Erythroblast (primary cell): ENCODE results near the gene CORIN.

Source experiments
- GATA1 ChIP-seq: IDR thresholded peaks from 2 replicates; pipeline ENCODE4 v1.6.1; 2011; ENCODE audit warnings: low read depth, mild to moderate bottlenecking, control low read depth, low read length, moderate library complexity
- POLR2A ChIP-seq: IDR thresholded peaks from 2 replicates; pipeline ENCODE4 v1.6.1; 2011; ENCODE audit warnings: mild to moderate bottlenecking, low read length

- TF ChIP-seq POLR2A (no peak), GATA1 (no peak)
These were observed 270.9 kb downstream of the CORIN start for GRCh38 chr4:47566969-47567368.
